GDM1 (cell line): Measurements from ENCODE around the gene CAMK2D.

Source experiments
- DNase-seq: peaks from one replicate; lab custom pipeline; 2025; lab: John Stamatoyannopoulos, UW

CAMK2D gene

DNA sequence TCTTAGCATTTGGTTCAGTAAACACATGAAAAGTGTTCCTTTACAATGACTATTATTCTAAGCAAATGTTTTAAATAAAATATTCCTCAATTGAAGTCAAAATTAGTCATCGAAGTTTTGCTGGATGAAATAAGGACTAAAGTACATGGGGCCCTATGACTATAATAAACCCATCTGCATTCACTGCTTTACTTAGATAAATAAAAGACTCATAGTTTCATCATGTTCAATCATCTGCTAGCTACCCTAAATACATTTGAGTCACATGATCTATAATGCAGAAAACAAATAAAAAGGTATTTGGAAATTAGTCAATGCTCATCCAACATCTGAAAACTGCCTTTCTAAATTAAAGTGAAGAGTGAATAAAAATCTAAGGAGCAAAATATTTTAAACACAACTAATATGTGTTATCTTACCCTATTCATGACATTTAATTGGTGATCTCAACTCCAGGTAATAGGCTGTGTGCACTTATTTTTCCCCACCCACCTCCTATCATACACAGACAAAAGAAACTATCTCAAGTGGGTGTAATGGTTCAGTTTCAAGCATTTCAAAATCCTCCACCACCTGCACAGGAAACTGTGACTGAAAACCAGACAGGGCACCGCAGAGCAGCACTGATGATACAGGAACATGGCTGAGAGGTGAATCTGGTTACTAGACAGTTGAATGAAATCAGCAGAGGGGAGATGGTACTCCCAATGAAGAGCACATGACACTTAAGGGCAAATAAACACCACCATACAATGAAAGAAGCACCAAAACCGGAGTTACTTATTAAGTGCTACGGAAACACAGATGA, 78.6 kb downstream of the CAMK2D start:
- DNase-seq, result no peak

DNA sequence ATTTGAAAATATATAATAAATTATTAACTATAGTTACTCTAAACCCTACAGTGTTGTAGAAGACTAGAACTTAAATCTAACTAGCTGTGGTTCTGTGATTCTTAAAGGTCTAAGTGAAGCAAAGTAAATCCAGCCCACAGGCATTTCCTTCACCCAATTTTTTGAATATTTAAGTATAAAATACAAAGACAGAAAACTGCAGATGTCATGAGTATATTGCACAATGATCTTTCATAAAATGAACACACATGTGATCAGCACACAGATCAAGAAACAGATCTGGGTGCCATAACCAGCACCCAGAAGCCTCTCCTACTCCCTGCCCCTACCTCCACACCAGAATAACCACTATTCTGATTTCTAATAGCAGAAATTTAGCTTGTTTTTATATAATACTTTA, 82.9 kb downstream of the CAMK2D start:
- DNase-seq, result no peak

GRCh38 chr4:113677325-113677724, 84.2 kb downstream of the CAMK2D start:
- DNase-seq, result no peak

- no peak for DNase-seq
Observed at GRCh38 chr4:113675731-113676697, 85.5 kb downstream of the CAMK2D start.

DNA sequence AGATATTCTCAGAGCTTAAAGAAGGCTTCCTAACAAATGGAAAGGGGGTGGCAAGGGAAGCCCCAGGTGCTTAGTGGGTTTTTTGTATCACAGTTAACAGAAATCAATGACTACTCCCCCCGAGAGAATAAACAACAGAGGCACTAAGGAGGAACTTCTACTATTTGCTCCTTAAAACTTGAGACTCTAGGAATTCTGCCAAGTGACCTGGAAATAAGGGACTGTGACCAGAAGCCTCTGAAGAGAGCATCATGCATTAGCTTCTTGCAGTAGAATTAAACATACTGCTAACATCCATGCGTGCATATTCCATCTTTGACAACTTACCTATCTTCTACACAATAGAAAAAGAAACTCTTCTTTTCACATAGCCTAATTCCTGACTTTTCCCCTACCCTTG, 86.8 kb downstream of the CAMK2D start:
- DNase-seq, result no peak

DNA sequence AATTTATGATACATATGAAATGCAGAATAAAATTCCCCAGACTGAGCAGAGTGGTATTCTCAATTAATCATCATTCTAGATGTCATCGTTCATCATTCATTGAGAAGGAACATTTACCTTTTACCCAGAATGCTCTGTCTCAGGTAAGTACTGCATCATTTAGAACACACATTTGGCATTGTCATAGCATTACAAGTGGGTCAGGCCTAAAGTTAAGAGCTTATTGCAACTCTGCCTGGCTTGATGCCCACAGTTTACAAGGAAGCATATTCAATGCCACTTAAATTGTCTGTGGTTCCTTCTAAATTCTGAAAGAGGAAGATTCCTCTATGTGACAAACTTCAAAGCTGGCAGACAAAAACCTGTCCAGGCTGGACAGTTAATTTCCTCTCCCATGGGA, 87.3 kb downstream of the CAMK2D start:
- no peak for DNase-seq

DNA sequence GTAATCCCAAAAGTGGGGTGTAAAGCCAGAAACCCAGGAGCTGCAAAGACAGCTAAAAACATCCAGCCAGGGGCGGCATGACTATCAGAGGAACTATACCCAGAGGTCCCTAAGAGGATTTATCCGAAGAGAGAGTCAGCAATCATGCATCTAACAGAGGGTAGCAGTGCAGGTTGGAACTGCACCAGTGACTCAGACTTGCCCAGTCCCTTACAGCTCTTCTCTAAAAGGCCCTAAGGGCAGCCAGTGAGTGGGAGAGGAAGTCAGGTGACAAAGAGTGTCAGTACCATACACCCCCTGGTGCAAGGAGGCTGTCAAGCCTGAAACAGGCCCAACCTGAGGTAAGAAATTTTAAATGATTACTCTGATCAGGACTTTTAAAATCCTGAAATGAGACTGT, 88.1 kb downstream of the CAMK2D start:
- no peak for DNase-seq

DNA sequence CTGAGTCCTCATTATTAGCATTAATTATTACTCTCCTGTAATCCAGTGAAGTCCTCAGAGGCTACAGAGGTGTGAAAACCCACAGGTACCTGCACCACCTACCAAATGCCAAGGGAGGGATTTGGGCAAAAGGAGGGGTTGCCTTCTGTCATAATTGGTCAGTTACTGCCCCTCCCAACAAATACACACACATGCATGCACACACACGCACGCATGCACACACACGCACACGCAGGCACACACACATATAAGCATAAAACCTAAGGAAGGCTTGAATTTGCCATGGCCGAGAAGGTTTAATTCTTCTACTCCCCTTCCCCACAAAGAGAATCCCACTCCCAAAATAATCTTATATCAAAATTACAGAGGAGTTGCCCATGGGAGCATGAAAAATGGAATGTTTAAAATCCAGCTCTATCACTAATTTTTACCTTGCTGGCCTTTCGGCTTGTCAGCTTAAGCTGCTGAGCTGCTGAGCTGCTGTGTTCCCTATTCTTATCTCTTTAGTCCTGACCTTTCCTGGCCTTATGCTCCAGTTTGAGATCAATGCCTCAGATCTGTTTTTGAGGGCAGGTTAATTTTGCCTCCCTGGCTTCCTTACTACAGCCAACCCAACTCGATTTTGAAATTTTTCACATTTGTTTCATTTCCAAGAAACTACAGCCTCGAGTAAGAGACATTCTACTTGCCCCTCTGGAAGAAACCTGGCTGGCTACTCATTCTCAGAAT, 95.0 kb downstream of the CAMK2D start:
- DNase-seq, result no peak

- no peak for DNase-seq
Observed at GRCh38 chr4:113665036-113665435, 96.5 kb downstream of the CAMK2D start.

DNA sequence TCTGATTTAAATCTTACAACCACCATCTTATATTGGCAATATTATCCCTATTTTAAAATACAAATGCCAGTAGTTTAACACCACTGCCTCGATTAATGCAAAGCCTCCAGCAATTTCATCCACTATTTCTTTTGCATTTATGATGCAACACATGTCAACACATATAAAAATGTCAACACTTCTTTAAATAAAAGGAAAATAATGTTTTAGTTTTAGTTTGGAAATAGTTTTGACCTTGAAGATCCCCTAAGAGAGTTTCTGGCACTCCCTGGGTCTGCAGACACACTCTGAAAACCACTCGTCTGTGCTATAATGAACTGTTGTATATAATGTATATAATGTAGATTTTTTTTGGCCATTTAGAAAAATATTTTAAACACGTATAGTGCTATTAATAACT, 99.0 kb downstream of the CAMK2D start:
- no peak for DNase-seq

- DNase-seq, result no peak
Observed at GRCh38 chr4:113659127-113659526, 102.4 kb downstream of the CAMK2D start.

DNA sequence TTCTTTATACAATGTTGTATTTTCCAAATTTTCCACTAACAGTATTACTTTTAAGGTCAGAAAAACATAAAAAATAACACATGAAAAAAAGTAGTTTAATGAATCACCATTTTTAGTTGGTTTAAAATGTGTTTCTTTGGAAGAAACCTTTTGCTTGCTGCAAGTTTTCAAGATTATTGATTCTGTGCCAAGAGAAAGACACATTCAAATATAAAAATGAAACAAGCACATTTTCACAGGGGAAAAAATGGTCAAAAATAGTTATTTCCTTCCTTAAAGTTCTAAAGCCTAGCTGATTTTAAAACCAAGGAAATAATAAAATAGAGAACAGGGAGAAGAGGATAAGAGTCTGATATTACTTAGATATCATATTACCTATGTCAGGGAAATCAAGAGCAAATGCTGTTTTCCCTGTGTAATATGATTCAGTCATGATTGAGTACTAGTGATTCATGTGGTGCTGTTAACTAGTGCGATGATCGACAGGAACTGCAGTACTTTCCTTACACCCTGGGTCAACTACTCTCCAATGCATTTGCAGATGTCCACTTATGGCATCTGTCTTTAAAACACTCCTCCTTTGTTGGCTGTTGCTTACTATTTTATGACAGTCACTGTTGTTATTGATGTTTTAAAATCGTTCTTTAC, 103.8 kb downstream of the CAMK2D start:
- DNase-seq, result no peak

- no peak for DNase-seq
Observed at GRCh38 chr4:113653871-113654270, 107.7 kb downstream of the CAMK2D start.

- no peak for DNase-seq
Observed at GRCh38 chr4:113646442-113646822, 115.1 kb downstream of the CAMK2D start.

DNA sequence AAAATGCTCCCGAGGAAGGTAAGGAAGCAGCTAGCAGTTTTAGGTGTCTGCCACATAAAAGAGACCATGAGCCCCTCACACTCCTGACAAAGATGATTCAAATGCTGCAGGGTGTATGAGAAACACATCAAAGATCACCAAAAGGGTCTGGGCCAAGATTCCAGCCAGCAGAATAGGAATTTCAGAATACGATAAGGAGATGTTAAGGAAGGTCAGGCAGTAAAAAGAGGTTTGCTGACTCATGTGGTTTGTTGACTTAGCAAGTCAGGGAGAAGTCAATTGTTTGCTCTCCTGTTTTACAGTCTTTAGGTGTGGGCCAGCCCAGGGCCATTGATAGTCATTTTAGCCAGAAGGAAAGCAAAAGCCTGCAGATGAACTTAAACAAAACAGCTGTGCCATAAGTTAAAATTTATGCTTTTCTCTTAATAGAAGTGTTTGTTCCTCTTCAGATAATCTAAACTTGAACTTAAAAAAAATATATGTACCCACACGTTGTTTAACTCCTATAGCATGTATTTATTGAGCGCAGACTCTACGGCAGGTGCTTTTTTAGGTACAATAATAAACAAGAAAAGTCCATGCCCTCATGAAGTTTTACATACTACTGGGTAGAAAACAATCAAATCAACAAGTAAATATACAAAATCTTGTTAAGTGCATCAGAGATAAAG, 115.6 kb downstream of the CAMK2D start:
- DNase-seq, result no peak

GRCh38 chr4:113645288-113645687, 116.2 kb downstream of the CAMK2D start:
- no peak for DNase-seq

DNA sequence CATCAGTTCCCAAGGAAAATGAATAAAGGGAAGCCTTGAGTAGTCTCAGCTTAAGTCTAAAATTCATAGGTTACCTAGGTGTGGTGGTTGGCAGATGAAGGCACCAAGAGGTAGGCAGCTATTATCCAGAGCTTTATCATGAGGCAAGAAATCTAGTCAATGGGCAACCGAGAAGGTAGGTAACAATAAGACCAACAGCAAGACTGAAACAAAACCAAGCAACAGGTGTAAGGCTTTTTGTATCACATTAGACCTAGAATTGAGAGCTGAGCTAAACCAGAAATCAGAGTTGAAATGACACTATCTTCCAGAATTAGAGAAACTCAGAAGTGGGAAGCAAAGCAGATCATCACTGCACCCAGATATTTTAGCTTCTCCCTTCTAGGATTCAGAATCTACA, 117.1 kb downstream of the CAMK2D start:
- DNase-seq, result no peak

GRCh38 chr4:113643505-113643904, 118.0 kb downstream of the CAMK2D start:
- no peak for DNase-seq

DNA sequence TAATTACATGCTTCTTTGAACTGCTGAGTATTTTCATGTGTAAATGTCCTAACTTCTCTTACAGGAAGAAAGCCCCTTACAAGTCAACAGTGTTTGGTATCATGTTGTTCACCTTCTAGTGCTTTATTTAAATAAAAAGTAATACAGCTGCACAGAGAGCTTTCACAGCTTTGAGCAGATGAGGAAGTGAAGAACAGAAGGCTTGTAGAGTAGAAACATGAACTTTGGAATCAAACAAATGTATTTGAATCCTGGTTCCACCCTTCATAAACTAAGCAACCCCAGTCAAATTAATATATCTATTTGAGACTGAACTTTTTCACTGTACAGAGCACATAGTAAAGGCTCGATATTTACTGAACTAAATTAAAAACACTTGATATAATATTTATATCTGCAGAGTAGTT, 120.5 kb downstream of the CAMK2D start:
- DNase-seq, result no peak

- no peak for DNase-seq
Observed at GRCh38 chr4:113639326-113639725, 122.2 kb downstream of the CAMK2D start.

GRCh38 chr4:113638562-113638832, 123.0 kb downstream of the CAMK2D start:
- no peak for DNase-seq
